Stimulated activated naive CD8-positive, alpha-beta T cell treated with anti-CD3 and anti-CD28 coated beads, Interleukin-15, Interleukin-2, amounts not matched to agents 100 ng/mL and 50 ng/mL, for 24 hours (primary cell): Measurements from ENCODE around the gene MIDN.

ENCODE experiments used
- H3K27ac Mint-ChIP-seq: one replicate; pipeline ENCODE4 v1.8.0; 2021; ENCODE audit warnings: mild to moderate bottlenecking, mixed read lengths
- H3K27me3 Mint-ChIP-seq: one replicate; pipeline ENCODE4 v1.8.0; 2021; ENCODE audit warnings: mixed read lengths
- H3K36me3 Mint-ChIP-seq: one replicate; pipeline ENCODE4 v1.8.0; 2021; ENCODE audit warnings: low read depth, mixed read lengths
- H3K4me1 Mint-ChIP-seq: one replicate; pipeline ENCODE4 v1.8.0; 2021; ENCODE audit warnings: low read depth, mixed read lengths
- H3K4me3 Mint-ChIP-seq: one replicate; pipeline ENCODE4 v1.8.0; 2021; ENCODE audit warnings: mild to moderate bottlenecking, mixed read lengths
- H3K9me3 Mint-ChIP-seq: one replicate; pipeline ENCODE4 v1.8.0; 2021; ENCODE audit warnings: mixed read lengths

MIDN gene

GRCh38 chr19:1280636-1281568 is 32.5 kb downstream of the MIDN start:
- H3K36me3 Mint-ChIP-seq = peaks cover 13% of the 10 kb centered on the region
- H3K9me3 Mint-ChIP-seq = no peaks in the 10 kb centered on the region
- no peak overlapping the region for H3K27ac Mint-ChIP-seq
- peaks cover 12% of the 10 kb centered on the region for H3K27me3 Mint-ChIP-seq
- H3K4me1 Mint-ChIP-seq = peaks cover 17% of the 10 kb centered on the region
- no peak overlapping the region for H3K4me3 Mint-ChIP-seq

GRCh38 chr19:1281569-1282287 is 33.3 kb downstream of the MIDN start:
- peaks cover 14% of the 10 kb centered on the region for H3K4me1 Mint-ChIP-seq

GRCh38 chr19:1282588-1283206 is 34.3 kb downstream of the MIDN start:
- H3K27ac Mint-ChIP-seq = no peak overlapping the region
- H3K27me3 Mint-ChIP-seq = peaks cover 16% of the 10 kb centered on the region

More at GRCh38 chr19:1281569-1282287, 33.3 kb downstream of the MIDN start:
- H3K36me3 Mint-ChIP-seq = peaks cover 9% of the 10 kb centered on the region
- no peak overlapping the region for H3K4me3 Mint-ChIP-seq
- H3K9me3 Mint-ChIP-seq = no peaks in the 10 kb centered on the region
- H3K27me3 Mint-ChIP-seq = peaks cover 16% of the 10 kb centered on the region
- no peak overlapping the region for H3K27ac Mint-ChIP-seq

GRCh38 chr19:1283207-1283916 is 35.0 kb downstream of the MIDN start:
- no peak overlapping the region for H3K4me3 Mint-ChIP-seq
- H3K9me3 Mint-ChIP-seq = no peaks in the 10 kb centered on the region
- H3K36me3 Mint-ChIP-seq = no peaks in the 10 kb centered on the region
- peaks cover 6% of the 10 kb centered on the region for H3K4me1 Mint-ChIP-seq
- H3K27me3 Mint-ChIP-seq = peaks cover 19% of the 10 kb centered on the region
- no peak overlapping the region for H3K27ac Mint-ChIP-seq

More at GRCh38 chr19:1282588-1283206, 34.3 kb downstream of the MIDN start:
- no peaks in the 10 kb centered on the region for H3K9me3 Mint-ChIP-seq
- peaks cover 10% of the 10 kb centered on the region for H3K4me1 Mint-ChIP-seq
- H3K4me3 Mint-ChIP-seq = no peak overlapping the region
- H3K36me3 Mint-ChIP-seq = peaks cover 5% of the 10 kb centered on the region

- H3K4me3 Mint-ChIP-seq = no peak overlapping the region
- H3K27ac Mint-ChIP-seq = no peak overlapping the region
- peaks cover 6% of the 10 kb centered on the region for H3K4me1 Mint-ChIP-seq
These were observed 35.5 kb downstream of the MIDN start for GRCh38 chr19:1283917-1284292.

GRCh38 chr19:1284293-1284978 is 36.1 kb downstream of the MIDN start:
- no peaks in the 10 kb centered on the region for H3K9me3 Mint-ChIP-seq
- H3K27me3 Mint-ChIP-seq = peaks cover 23% of the 10 kb centered on the region
- no peaks in the 10 kb centered on the region for H3K36me3 Mint-ChIP-seq
- H3K4me1 Mint-ChIP-seq = peaks cover 6% of the 10 kb centered on the region
- peak overlapping the region; percentile 6 for H3K4me3 Mint-ChIP-seq
- no peak overlapping the region for H3K27ac Mint-ChIP-seq

More at GRCh38 chr19:1283917-1284292, 35.5 kb downstream of the MIDN start:
- Mint-ChIP-seq H3K9me3 (no peaks in the 10 kb centered on the region), H3K27me3 (peaks cover 20% of the 10 kb centered on the region), H3K36me3 (no peaks in the 10 kb centered on the region)

- Mint-ChIP-seq H3K36me3 (no peaks in the 10 kb centered on the region), H3K27me3 (peaks cover 23% of the 10 kb centered on the region), H3K4me1 (no peaks in the 10 kb centered on the region), H3K27ac (no peak overlapping the region), H3K4me3 (peak overlapping the region; percentile 6), H3K9me3 (no peaks in the 10 kb centered on the region)
These were observed 36.8 kb downstream of the MIDN start for GRCh38 chr19:1284979-1285736.

GRCh38 chr19:1285737-1286360 is 37.5 kb downstream of the MIDN start, which contains the start of gene EFNA2:
Gene EFNA2 (plus strand): TSS chr19:1285873. CDS start chr19:1286169, 296 bp downstream.
- H3K36me3 Mint-ChIP-seq = no peaks in the 10 kb centered on the region
- H3K4me1 Mint-ChIP-seq = no peaks in the 10 kb centered on the region
- H3K9me3 Mint-ChIP-seq = no peaks in the 10 kb centered on the region
- no peak within 1 kb of the TSS for H3K27ac Mint-ChIP-seq
- H3K27me3 Mint-ChIP-seq = peaks cover 23% of the 10 kb centered on the region
- peak within 1 kb of the TSS; percentile 20 for H3K4me3 Mint-ChIP-seq

GRCh38 chr19:1286487-1287353 is 38.3 kb downstream of the MIDN start:
- Mint-ChIP-seq H3K36me3 (no peaks in the 10 kb centered on the region), H3K27me3 (peaks cover 23% of the 10 kb centered on the region), H3K27ac (no peak overlapping the region), H3K4me1 (no peaks in the 10 kb centered on the region), H3K9me3 (no peaks in the 10 kb centered on the region), H3K4me3 (peak overlapping the region; percentile 20)

GRCh38 chr19:1287354-1288225 is 39.2 kb downstream of the MIDN start:
- H3K4me3 Mint-ChIP-seq = no peak overlapping the region
- no peaks in the 10 kb centered on the region for H3K4me1 Mint-ChIP-seq
- H3K27ac Mint-ChIP-seq = no peak overlapping the region

GRCh38 chr19:1288226-1288612 is 39.8 kb downstream of the MIDN start:
- Mint-ChIP-seq H3K4me3 (no peak overlapping the region), H3K27me3 (peaks cover 31% of the 10 kb centered on the region), H3K27ac (no peak overlapping the region), H3K4me1 (no peaks in the 10 kb centered on the region), H3K36me3 (no peaks in the 10 kb centered on the region), H3K9me3 (no peaks in the 10 kb centered on the region)

More at GRCh38 chr19:1287354-1288225, 39.2 kb downstream of the MIDN start:
- H3K36me3 Mint-ChIP-seq = no peaks in the 10 kb centered on the region
- peaks cover 29% of the 10 kb centered on the region for H3K27me3 Mint-ChIP-seq
- H3K9me3 Mint-ChIP-seq = no peaks in the 10 kb centered on the region
